ENCODE measurements around the gene ATP6V1B1. TPM values are rescaled to one million over a fixed set of nuclear protein-coding genes. Genes with fewer than 3 reads are reported as not detected.
A peak's percentile ranks its signal among the peaks of the same experiment; 100 is the strongest.

Gene ATP6V1B1
- polyA plus RNA-seq, 3 donors, result not detected

GRCh38 chr2:70936979-70937811 is 1.5 kb downstream of the ATP6V1B1 start:
- H3K27me3 Mint-ChIP-seq (ENCODE audit: low read depth in 3 of 3), result peaks cover 16 to 39% (median 28%) of the 10 kb centered on the region in 3 donors
- H3K9me3 Mint-ChIP-seq, result no peaks in the 10 kb centered on the region
- no peak for TF ChIP-seq CTCF (IDR thresholded peaks at IDR 0.05)
- H3K4me1 ChIP-seq (ENCODE audit: control insufficient read depth in 1 of 2, insufficient read depth in 2 of 2, low read length in 2 of 2), result no peaks in the 10 kb centered on the region
- peak in 1 of 3 donors; percentile 1 for DNase-seq
- H3K36me3 Mint-ChIP-seq, result no peaks in the 10 kb centered on the region
- no peak overlapping the region for H3K4me3 Mint-ChIP-seq
- no peaks in the 10 kb centered on the region for H3K36me3 ChIP-seq (replicated peaks in 1 of 2; ENCODE audit: control insufficient read depth in 1 of 2, insufficient read depth in 2 of 2, low read length in 2 of 2)
- H3K4me3 ChIP-seq (replicated peaks in 1 of 3; ENCODE audit: low read depth in 2 of 3, low read length in 3 of 3), result no peak overlapping the region
- H3K9me3 ChIP-seq (replicated peaks in 1 of 2; ENCODE audit: control insufficient read depth in 1 of 2, insufficient read depth in 1 of 2, low read length in 2 of 2), result no peaks in the 10 kb centered on the region
- H3K9ac ChIP-seq (ENCODE audit: insufficient read depth, low read length, poor library complexity, severe bottlenecking), result no peak overlapping the region
- no peak overlapping the region for H2AFZ ChIP-seq (ENCODE audit: insufficient read depth, low read depth, low read length, poor library complexity, severe bottlenecking)
- no peak overlapping the region for H3K27ac ChIP-seq (ENCODE audit: low read depth in 1 of 2, low read length in 2 of 2)
- intact Hi-C loops (cut with micrococcal nuclease), result no loop called here
- no peak overlapping the region for H3K4me2 ChIP-seq (replicated peaks; ENCODE audit: extremely low read depth, low read length, poor library complexity, severe bottlenecking)
- H3K27me3 ChIP-seq (ENCODE audit: control insufficient read depth in 2 of 2, insufficient read depth in 2 of 2, low read length in 2 of 2), result peaks cover 0 to 14% of the 10 kb centered on the region in 2 donors
- no peak overlapping the region for H3K27ac Mint-ChIP-seq
- no peaks in the 10 kb centered on the region for H3K4me1 Mint-ChIP-seq
- H3K79me2 ChIP-seq (ENCODE audit: insufficient read depth, low read length), result no peaks in the 10 kb centered on the region
- 83% methylated on average over 5 of the region's 10 CpGs for WGBS (ENCODE audit: insufficient coverage)
- no peaks in the 10 kb centered on the region for H4K20me1 ChIP-seq (ENCODE audit: insufficient read depth, low read length)

- Histone ChIP-seq H3K9ac (ENCODE audit: insufficient read depth, low read length, poor library complexity, severe bottlenecking) (no peak overlapping the region), H4K20me1 (ENCODE audit: insufficient read depth, low read length) (no peaks in the 10 kb centered on the region), H3K4me2 (replicated peaks; ENCODE audit: extremely low read depth, low read length, poor library complexity, severe bottlenecking) (no peak overlapping the region), H2AFZ (ENCODE audit: insufficient read depth, low read depth, low read length, poor library complexity, severe bottlenecking) (no peak overlapping the region), H3K4me3 (replicated peaks in 1 of 3; ENCODE audit: low read depth in 2 of 3, low read length in 3 of 3) (no peak overlapping the region), H3K27me3 (ENCODE audit: control insufficient read depth in 2 of 2, insufficient read depth in 2 of 2, low read length in 2 of 2) (peaks cover 0 to 14% of the 10 kb centered on the region in 2 donors), H3K27ac (ENCODE audit: low read depth in 1 of 2, low read length in 2 of 2) (no peak overlapping the region), H3K79me2 (ENCODE audit: insufficient read depth, low read length) (no peaks in the 10 kb centered on the region), H3K36me3 (replicated peaks in 1 of 2; ENCODE audit: control insufficient read depth in 1 of 2, insufficient read depth in 2 of 2, low read length in 2 of 2) (no peaks in the 10 kb centered on the region), H3K4me1 (ENCODE audit: control insufficient read depth in 1 of 2, insufficient read depth in 2 of 2, low read length in 2 of 2) (no peaks in the 10 kb centered on the region), H3K9me3 (replicated peaks in 1 of 2; ENCODE audit: control insufficient read depth in 1 of 2, insufficient read depth in 1 of 2, low read length in 2 of 2) (no peaks in the 10 kb centered on the region)
- Mint-ChIP-seq H3K27me3 (ENCODE audit: low read depth in 3 of 3) (peaks cover 16 to 39% (median 25%) of the 10 kb centered on the region in 3 donors), H3K4me1 (no peaks in the 10 kb centered on the region), H3K4me3 (no peak overlapping the region), H3K9me3 (no peaks in the 10 kb centered on the region), H3K36me3 (no peaks in the 10 kb centered on the region), H3K27ac (no peak overlapping the region)
- no peak for TF ChIP-seq CTCF (IDR thresholded peaks at IDR 0.05)
- intact Hi-C loops (cut with micrococcal nuclease), result no loop called here
- WGBS (ENCODE audit: insufficient coverage), result 80% methylated on average over 2 of the region's 10 CpGs
- peak in 1 of 3 donors; percentile 0 for DNase-seq
These were observed 2.3 kb downstream of the ATP6V1B1 start for GRCh38 chr2:70937866-70938585.
